ENCODE data around the gene ARHGAP5.

DNA sequence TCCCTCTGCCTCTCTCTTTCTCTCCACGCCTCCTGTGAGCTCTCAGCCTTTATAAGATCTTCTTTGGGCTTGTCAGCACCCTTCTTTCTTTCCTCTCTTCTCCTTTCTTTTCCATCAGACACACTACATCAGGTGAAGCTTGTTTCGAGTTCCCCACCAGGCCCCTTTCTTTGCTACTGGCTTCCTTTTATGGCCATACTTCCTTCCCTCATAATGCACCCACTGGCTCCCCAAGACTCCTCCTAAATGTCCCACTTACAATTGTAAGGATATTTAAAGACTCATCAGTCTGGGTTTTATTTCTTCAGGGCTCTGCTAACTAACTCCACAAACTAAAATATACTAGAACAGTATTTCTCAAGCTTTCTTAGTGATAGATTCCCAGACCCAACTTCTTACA is 129.4 kb downstream of the ARHGAP5 start:
- TF ChIP-seq POLR2A (IDR thresholded peaks at IDR 0.05), result no peak
- TF ChIP-seq, protein P1, sequence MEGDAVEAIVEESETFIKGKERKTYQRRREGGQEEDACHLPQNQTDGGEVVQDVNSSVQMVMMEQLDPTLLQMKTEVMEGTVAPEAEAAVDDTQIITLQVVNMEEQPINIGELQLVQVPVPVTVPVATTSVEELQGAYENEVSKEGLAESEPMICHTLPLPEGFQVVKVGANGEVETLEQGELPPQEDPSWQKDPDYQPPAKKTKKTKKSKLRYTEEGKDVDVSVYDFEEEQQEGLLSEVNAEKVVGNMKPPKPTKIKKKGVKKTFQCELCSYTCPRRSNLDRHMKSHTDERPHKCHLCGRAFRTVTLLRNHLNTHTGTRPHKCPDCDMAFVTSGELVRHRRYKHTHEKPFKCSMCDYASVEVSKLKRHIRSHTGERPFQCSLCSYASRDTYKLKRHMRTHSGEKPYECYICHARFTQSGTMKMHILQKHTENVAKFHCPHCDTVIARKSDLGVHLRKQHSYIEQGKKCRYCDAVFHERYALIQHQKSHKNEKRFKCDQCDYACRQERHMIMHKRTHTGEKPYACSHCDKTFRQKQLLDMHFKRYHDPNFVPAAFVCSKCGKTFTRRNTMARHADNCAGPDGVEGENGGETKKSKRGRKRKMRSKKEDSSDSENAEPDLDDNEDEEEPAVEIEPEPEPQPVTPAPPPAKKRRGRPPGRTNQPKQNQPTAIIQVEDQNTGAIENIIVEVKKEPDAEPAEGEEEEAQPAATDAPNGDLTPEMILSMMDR (IDR thresholded peaks at IDR 0.05), result no peak
